OCI-LY7 (cell line): Measurements from ENCODE around the gene PSMD13. TPM values are rescaled to one million over a fixed set of nuclear protein-coding genes. Genes with fewer than 3 reads are reported as not detected.

ENCODE experiments used
- BruUV-seq: library from RNA; stranded (reverse); fragments of 400-500 nt; replicated peaks from 2 replicates; lab custom pipeline; 2021; lab: Mats Ljungman, UMichigan
- CTCF ChIA-PET: fragments of 300-600 bp; sonication (Branson Sonifier 250); formaldehyde crosslinking; loops from one replicate; lab custom pipeline; 2022; ENCODE audit warnings: antibody characterized with exemption; ENCODE audit not compliant: unreplicated experiment; lab: Charles Lee
- POLR2A ChIA-PET: fragments of 300-600 bp; sonication (Branson Sonifier 250); formaldehyde crosslinking; loops from one replicate; lab custom pipeline; 2022; ENCODE audit warnings: antibody characterized with exemption; lab: Charles Lee
- DNase-seq: peaks from one replicate; pipeline ENCODE4 v3.0.0-alpha.2; 2015; ENCODE audit warnings: low spot score
- H2AFZ ChIP-seq: fragments of 200-600 bp; sonication (generic), shearing (Covaris generic); 2 replicates; pipeline ENCODE4 v1.6.1; 2014; ENCODE audit warnings: mild to moderate bottlenecking, antibody characterized with exemption, low read length, moderate library complexity
- H3K27ac ChIP-seq: fragments of 200-600 bp; sonication (generic); 2 replicates; pipeline ENCODE4 v1.5.1; 2014; ENCODE audit warnings: mixed run types, low read depth, mild to moderate bottlenecking, moderate library complexity, low read length, inconsistent platforms; ENCODE audit not compliant: poor library complexity, severe bottlenecking
- H3K36me3 ChIP-seq: fragments of 200-600 bp; sonication (generic); 2 replicates; pipeline ENCODE4 v1.6.1; 2014; ENCODE audit warnings: mild to moderate bottlenecking, antibody characterized with exemption, low read length, moderate library complexity, mixed read lengths; ENCODE audit not compliant: insufficient read depth
- H3K4me1 ChIP-seq: fragments of 200-600 bp; sonication (generic); 2 replicates; pipeline ENCODE4 v1.5.1; 2014; ENCODE audit warnings: mild to moderate bottlenecking, low read length; ENCODE audit not compliant: insufficient read depth, poor library complexity, severe bottlenecking
- H3K4me2 ChIP-seq: fragments of 200-600 bp; sonication (generic); 2 replicates; pipeline ENCODE4 v1.6.1; 2014; ENCODE audit warnings: mild to moderate bottlenecking, low read length
- H3K4me3 ChIP-seq: fragments of 200-600 bp; sonication (generic); 2 replicates; pipeline ENCODE4 v1.5.1; 2014; ENCODE audit warnings: mild to moderate bottlenecking, low read depth, low read length; ENCODE audit not compliant: poor library complexity, severe bottlenecking
- H3K79me2 ChIP-seq: fragments of 200-600 bp; sonication (generic); 2 replicates; pipeline ENCODE4 v1.6.1; 2016; ENCODE audit warnings: low read depth, mild to moderate bottlenecking, low read length, moderate library complexity, mixed read lengths; ENCODE audit not compliant: insufficient read depth
- H3K9me2 ChIP-seq: fragments of 200-600 bp; sonication (generic); 2 replicates; pipeline ENCODE4 v1.6.1; 2016; ENCODE audit warnings: mild to moderate bottlenecking, low read length, mixed read lengths; ENCODE audit not compliant: insufficient read depth
- H3K9me3 ChIP-seq: fragments of 200-600 bp; sonication (generic); 2 replicates; pipeline ENCODE4 v1.6.1; 2014; ENCODE audit warnings: mild to moderate bottlenecking, mixed run types, low read length, mixed read lengths
- H4K20me1 ChIP-seq: fragments of 200-600 bp; sonication (generic); 2 replicates; pipeline ENCODE4 v1.6.1; 2014; ENCODE audit warnings: mild to moderate bottlenecking, antibody characterized with exemption, low read length, moderate library complexity, mixed read lengths; ENCODE audit not compliant: insufficient read depth
- CTCF ChIP-seq: fragments of 200-600 bp; sonication (generic); conservative IDR thresholded peaks from 2 replicates; pipeline ENCODE4 v1.5.1; 2014; ENCODE audit warnings: mild to moderate bottlenecking, antibody characterized with exemption, low read length, moderate library complexity, mixed read lengths
- EZH2phosphoT487 ChIP-seq: fragments of 200-600 bp; sonication (generic); IDR thresholded peaks from 2 replicates; pipeline ENCODE4 v1.6.1; 2018; ENCODE audit warnings: low read depth, borderline replicate concordance, mild to moderate bottlenecking, mixed run types, antibody characterized with exemption, low read length, moderate library complexity, mixed read lengths
- intact Hi-C: fragments of 100-400 bp; cut with micrococcal nuclease; formaldehyde crosslinking; loops from one replicate; pipeline ENCODE4 v1.10.0; 2022; ENCODE audit not compliant: unreplicated experiment
- total RNA-seq, 2 experiments: library from RNA; depleted of rRNA in 1 of 2; stranded (reverse); fragments of >200 nt in 1 of 2; shearing (Covaris generic) in 1 of 2; gene quantifications; 2 replicates each; pipeline ENCODE4 v1.2.3, GENCODE V29; 2014 to 2022

PSMD13 gene
- total RNA-seq, 2 experiments from 2014 or later = 146 to 154 TPM

GRCh38 chr11:203056-203944, 33.5 kb upstream of the PSMD13 start:
- ChIA-PET POLR2A (interaction anchor here (0.7 kb wide), 1 partner anchor 126 kb away, joined by 4 read pairs; no protein-coding TSS in a partner anchor), CTCF (no interaction called here)
- intact Hi-C loops = no loop called here
- no TSS peak for BruUV-seq
- H4K20me1 ChIP-seq = no peaks in the 10 kb centered on the region
- H3K9me2 ChIP-seq = no peaks in the 10 kb centered on the region
- no peaks in the 10 kb centered on the region for H3K9me3 ChIP-seq
- H3K36me3 ChIP-seq = peaks cover 26% of the 10 kb centered on the region; the same call in 1 of the 2 replicates
- DNase-seq = no peak
- H3K27ac ChIP-seq = no peak overlapping the region
- TF ChIP-seq EZH2phosphoT487 (no peak), CTCF (no peak)
- peaks cover 15% of the 10 kb centered on the region for H3K79me2 ChIP-seq
- peaks cover 12% of the 10 kb centered on the region for H3K4me1 ChIP-seq
- no peak overlapping the region for H3K4me3 ChIP-seq
- H3K4me2 ChIP-seq = no peak overlapping the region
- H2AFZ ChIP-seq = no peak overlapping the region

GRCh38 chr11:203945-204586, 32.7 kb upstream of the PSMD13 start:
- Histone ChIP-seq H3K9me3 (no peaks in the 10 kb centered on the region), H4K20me1 (no peaks in the 10 kb centered on the region), H2AFZ (no peak overlapping the region), H3K79me2 (peaks cover 21% of the 10 kb centered on the region), H3K4me3 (no peak overlapping the region), H3K9me2 (no peaks in the 10 kb centered on the region), H3K4me2 (no peak overlapping the region), H3K4me1 (peaks cover 12% of the 10 kb centered on the region), H3K27ac (no peak overlapping the region), H3K36me3 (peaks cover 26% of the 10 kb centered on the region; the same call in 1 of the 2 replicates)
- POLR2A ChIA-PET = no interaction called here
- TF ChIP-seq EZH2phosphoT487 = no peak
- TF ChIP-seq CTCF = no peak
- CTCF ChIA-PET = no interaction called here
- no peak for DNase-seq
- BruUV-seq = no TSS peak
- intact Hi-C loops = no loop called here
